Fibroblast of pulmonary artery (primary cell): ENCODE results near the gene YES1.

Experiments
- DNase-seq: peaks from one replicate; pipeline ENCODE4 v3.0.0-alpha.2; 2010; ENCODE audit warnings: low read depth
- H3K4me3 ChIP-seq: replicated peaks from 2 replicates; pipeline ENCODE4 v1.5.1; 2011; ENCODE audit warnings: low read depth, mild to moderate bottlenecking, control low read depth, low read length, moderate library complexity
- TF ChIP-seq, protein P1 (sequence below): IDR thresholded peaks from 2 replicates; pipeline ENCODE4 v1.5.1; 2011; ENCODE audit warnings: mild to moderate bottlenecking, control low read depth, low read length, inconsistent platforms; ENCODE audit errors: missing control alignments

Gene YES1

DNA sequence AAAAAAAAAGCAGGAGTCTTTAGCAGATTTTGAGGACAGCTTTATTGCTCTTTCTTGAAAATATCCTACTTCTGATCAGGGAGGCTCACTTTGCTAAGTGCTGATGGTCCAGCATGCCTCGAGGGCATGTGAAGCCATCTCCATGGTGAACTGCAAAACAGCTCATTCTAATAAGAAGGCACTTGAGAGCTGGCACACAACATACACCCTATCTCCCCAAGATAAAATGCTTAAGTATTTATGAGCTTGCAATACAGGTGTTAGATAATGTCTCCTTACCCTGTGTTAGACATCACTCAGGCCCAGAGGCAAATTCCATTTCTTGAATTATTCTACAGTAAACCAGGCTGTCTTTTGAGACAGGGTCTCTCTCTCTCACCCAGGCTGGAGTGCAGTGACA is 102.3 kb downstream of the YES1 start:
- no peak overlapping the region for H3K4me3 ChIP-seq
- TF ChIP-seq, protein P1, sequence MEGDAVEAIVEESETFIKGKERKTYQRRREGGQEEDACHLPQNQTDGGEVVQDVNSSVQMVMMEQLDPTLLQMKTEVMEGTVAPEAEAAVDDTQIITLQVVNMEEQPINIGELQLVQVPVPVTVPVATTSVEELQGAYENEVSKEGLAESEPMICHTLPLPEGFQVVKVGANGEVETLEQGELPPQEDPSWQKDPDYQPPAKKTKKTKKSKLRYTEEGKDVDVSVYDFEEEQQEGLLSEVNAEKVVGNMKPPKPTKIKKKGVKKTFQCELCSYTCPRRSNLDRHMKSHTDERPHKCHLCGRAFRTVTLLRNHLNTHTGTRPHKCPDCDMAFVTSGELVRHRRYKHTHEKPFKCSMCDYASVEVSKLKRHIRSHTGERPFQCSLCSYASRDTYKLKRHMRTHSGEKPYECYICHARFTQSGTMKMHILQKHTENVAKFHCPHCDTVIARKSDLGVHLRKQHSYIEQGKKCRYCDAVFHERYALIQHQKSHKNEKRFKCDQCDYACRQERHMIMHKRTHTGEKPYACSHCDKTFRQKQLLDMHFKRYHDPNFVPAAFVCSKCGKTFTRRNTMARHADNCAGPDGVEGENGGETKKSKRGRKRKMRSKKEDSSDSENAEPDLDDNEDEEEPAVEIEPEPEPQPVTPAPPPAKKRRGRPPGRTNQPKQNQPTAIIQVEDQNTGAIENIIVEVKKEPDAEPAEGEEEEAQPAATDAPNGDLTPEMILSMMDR: no peak
- no peak for DNase-seq

- TF ChIP-seq, protein P1: no peak
- no peak for DNase-seq
- no peak overlapping the region for H3K4me3 ChIP-seq
Measured at GRCh38 chr18:708096-708495, 103.9 kb downstream of the YES1 start.

DNA sequence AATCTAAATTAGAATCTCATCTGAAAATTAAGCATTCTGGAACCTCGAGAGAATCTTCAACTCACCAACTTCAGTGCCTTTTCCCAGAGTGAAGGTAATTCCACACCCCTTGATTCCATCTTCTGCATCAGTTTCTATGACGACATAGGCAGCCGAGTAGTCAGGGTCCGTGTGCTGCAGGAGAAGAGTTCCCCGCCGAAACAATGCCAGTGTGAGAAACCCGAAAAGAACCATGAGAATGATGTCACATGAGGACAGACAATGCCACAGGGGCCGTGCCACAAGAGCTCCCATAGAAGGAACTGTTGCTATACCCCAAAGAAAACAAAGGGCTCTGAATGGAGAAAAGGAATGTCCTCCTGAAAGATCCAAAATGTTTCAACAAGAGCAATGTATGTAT is 105.6 kb downstream of the YES1 start:
- no peak for DNase-seq
- no peak overlapping the region for H3K4me3 ChIP-seq
- TF ChIP-seq, protein P1: no peak

DNA sequence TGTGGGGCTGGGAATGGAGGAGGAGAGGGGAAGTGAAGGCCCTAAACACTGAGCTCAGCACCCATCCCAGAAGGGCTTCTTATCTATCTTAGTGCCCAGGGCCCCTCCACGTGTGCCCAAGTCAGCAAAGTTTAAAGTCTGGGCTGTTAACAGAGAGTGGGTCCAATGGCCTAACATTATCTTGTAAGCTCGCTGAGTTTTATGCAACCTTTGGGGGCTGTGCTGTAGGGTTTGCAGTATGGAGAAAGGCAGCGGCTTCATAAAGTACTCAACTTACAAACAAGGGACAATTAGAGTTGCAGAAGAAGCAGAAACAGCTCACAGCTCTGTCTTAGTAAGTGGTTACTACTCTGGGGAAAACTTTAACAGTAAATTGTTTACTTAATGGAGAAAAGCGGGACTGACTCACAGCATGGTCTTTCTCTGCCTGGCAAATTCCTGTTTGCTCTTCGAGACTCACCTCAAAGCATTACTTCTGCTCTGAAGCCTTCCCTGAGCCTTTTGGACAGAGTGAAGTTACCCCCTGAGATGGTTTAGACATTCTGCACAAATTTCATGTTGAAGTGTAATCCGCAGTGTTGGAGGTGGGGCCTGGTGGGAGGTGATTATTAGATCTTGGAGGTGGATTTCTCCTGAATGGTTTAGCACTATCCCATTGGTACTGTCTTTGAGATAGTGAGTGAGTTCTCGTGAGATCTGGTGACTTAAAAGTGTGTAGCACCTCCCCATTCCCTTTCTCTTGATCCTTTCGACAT is 108.7 kb downstream of the YES1 start:
- H3K4me3 ChIP-seq: no peak overlapping the region

DNA sequence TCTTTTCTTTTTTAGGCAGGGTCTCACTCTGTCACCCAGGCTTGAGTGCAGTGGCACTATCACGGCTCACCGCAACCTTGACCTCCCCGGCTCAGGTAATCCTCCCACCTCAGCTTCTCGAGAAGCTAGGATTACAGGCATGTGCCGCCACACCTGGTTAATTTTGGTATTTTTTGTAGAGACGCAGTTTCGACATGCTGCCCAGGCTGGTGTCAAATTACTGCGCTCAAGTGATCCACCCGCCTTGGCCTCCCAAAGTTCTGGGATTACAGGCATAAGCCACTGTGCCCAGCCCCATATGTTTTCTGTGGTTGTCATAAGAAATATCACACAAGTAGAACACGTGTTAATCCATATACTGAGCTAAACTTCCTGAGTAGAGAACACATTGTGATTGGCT is 114.2 kb downstream of the YES1 start:
- TF ChIP-seq, protein P1: no peak
- DNase-seq: no peak
- no peak overlapping the region for H3K4me3 ChIP-seq

More for the DNA sequence above, 108.7 kb downstream of the YES1 start:
- TF ChIP-seq, protein P1: no peak
- peak; percentile 32 for DNase-seq

GRCh38 chr18:697012-697411 is 115.0 kb downstream of the YES1 start:
- TF ChIP-seq, protein P1: no peak
- no peak for DNase-seq

More at GRCh38 chr18:697012-697411, 115.0 kb downstream of the YES1 start:
- H3K4me3 ChIP-seq: no peak overlapping the region
